Activated CD8-positive, alpha-beta memory T cell treated with anti-CD3 and anti-CD28 coated beads, Interleukin-2, amount 50 U/mL, for 24 hours (primary cell): ENCODE measurements around the gene RBM4.
"Not testable (repeated sequence)": the region's sequence is repeated elsewhere in the genome, so short reads cannot be mapped to it uniquely, and the experiment has no call there.

Source experiments
- DNase-seq: peaks from one replicate; pipeline ENCODE4 v3.0.0-alpha.2; 2020; ENCODE audit errors: extremely low read depth

The RBM4 gene

DNA sequence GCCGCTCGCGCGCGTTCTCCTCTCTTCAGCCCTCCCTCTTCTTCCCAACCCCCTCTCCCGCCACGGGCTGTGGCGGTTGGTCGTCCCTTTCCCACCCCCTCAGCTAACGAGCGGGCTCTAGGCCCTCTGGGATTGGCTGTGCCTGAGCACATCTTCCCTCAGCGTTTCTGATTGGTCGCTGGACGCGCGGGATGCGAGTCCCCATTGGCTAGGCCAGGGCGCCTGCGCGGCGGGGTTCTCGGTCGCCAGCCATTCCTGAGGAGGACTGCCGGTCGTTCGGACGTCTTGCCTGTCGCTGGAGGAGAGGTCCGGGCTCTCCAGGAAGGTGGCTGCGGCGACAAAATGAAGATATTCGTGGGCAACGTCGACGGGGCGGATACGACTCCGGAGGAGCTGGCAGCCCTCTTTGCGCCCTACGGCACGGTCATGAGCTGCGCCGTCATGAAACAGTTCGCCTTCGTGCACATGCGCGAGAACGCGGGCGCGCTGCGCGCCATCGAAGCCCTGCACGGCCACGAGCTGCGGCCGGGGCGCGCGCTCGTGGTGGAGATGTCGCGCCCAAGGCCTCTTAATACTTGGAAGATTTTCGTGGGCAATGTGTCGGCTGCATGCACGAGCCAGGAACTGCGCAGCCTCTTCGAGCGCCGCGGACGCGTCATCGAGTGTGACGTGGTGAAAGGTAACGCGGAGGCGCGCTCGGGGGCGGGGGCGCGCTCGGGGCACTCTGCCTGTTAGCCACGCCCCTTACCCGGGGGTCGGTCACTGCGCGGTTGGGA lies 21.9 kb upstream of the RBM4 start, which contains the start of gene RBM14:
RBM14 (plus strand) TSS at position 252 of the 776 bp plus-strand sequence; CDS start at position 343, 91 bp downstream.
- DNase-seq, result peak; percentile 95

DNA sequence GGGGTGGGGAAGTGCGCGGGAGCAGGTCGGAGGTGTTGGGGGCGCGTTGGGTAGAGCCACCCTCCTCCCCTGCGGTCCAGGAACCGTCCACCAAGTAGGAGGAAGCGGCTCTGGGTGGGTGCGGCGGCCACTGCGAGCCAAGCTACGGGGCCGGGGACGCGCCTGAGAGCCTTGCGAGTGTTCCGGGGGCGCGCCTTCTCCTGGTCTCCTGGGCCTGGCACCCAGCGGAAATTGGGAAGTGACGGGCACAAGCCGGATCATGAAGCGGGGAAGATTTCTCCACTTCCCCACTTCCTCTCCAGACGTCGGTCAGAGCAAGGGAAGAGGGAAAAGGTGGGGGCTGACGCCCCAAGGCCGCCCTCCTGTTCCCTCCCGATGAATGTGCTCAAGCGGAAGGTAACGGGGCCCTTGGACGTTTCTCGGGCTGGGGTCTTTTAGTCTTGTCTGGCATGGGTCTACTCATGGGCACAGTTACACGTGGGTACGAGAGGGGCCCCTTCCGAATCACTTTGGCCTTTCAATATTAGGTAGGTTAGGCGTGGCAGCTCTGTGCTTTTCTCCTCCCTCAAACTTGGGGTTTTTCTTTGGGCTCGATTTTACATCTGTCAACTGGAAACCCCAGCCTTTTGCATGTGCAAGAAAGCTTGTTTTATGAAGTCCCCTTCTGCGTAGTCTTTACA lies 21.2 kb upstream of the RBM4 start:
- DNase-seq, result no peak

GRCh38 chr11:66619080-66619554 lies 19.4 kb upstream of the RBM4 start:
- DNase-seq, result no peak

DNA sequence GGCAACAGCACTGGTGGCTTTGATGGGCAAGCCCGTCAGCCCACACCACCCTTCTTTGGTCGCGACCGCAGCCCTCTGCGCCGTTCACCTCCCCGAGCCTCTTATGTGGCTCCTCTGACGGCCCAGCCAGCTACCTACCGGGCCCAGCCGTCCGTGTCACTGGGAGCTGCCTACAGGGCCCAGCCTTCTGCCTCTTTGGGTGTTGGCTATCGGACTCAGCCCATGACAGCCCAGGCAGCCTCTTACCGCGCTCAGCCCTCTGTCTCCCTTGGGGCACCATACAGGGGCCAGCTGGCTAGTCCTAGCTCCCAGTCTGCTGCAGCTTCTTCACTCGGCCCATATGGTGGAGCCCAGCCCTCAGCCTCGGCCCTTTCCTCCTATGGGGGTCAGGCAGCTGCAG lies 14.1 kb upstream of the RBM4 start:
- DNase-seq, result no peak

DNA sequence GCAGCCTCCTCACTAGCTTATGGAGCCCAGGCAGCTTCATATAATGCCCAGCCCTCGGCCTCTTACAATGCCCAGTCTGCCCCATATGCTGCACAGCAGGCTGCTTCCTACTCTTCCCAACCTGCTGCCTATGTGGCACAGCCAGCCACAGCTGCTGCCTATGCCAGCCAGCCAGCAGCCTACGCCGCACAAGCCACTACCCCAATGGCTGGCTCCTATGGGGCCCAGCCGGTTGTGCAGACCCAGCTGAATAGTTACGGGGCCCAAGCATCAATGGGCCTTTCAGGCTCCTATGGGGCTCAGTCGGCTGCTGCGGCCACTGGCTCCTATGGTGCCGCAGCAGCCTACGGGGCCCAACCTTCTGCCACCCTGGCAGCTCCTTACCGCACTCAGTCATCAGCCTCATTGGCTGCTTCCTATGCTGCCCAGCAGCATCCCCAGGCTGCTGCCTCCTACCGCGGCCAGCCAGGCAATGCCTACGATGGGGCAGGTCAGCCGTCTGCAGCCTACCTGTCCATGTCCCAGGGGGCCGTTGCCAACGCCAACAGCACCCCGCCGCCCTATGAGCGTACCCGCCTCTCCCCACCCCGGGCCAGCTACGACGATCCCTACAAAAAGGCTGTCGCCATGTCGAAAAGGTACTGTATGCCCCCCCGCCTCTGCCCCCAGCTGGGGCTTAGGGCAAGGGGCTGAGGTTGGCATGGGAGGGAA lies 13.3 kb upstream of the RBM4 start:
- DNase-seq, result no peak

DNA sequence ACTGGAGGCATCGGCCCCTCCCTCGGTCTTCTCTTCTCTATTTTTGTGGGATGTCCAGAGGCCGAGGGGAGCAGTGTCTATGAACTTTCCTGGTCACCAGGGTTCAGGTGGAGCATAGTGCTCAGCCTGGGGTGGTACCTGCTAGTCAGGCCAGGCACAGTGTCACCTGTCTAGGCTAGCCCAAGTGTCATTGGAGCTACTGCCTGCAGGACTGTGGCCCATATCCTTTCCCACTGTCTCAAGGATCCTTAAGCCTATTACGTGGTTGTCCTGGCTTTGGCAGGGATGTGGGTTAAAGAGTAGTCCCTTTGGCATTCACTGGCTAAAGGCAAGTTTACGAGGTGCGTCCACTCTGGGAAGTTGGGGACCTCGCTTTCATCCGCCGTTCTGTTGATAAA lies 12.8 kb upstream of the RBM4 start:
- DNase-seq, result no peak

GRCh38 chr11:66626382-66626781 lies 12.1 kb upstream of the RBM4 start:
- DNase-seq, result no peak

- DNase-seq, result no peak
Measured at GRCh38 chr11:66626926-66627325, 11.6 kb upstream of the RBM4 start.

DNA sequence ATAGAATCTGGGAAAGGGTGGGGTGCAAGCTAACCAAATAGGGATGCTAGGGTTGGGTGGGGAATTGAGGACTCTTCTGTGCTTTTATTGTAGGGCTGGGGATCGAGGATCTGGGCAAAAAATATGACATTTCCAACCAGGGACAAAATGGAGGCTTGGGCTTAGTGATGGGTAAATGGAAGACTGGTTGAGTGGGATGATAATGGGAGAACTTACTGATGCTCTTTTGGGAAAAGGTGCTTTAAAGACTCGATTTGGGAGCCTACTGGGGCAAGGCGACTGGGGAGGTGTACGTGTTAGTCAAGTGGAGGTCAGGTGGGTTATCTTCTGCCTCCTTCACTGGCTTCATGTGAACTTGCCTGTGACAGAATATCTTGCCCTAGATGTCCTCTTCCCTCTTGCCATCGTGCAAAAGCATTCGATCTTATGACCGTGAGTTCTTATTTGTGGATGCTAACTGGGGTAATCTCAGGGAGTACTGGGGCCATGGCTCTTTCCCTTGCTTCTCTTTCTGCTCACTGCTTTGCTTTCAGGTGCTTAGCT lies 10.4 kb upstream of the RBM4 start:
- DNase-seq, result no peak

DNA sequence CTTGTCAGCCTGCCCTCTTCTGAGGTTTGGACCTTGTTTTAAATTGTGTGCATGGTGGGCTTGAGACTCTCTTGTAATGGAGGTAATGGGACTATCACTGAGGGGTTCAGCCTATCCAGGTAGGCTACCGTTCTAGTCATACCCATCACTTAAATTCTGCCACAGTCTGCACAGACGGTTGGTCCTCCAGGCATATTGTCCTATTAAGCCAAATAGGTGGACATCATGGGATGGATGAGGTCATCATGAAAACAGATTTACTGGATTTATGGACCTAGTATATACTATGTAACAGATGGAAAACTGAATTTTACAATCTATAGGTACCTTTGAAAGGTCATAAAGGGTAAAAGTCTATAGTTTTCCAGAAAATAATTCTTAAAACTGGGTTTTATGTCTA lies 9.1 kb upstream of the RBM4 start:
- no peak for DNase-seq

GRCh38 chr11:66631883-66632282 lies 6.6 kb upstream of the RBM4 start:
- no peak for DNase-seq

GRCh38 chr11:66632952-66633351 lies 5.6 kb upstream of the RBM4 start:
- DNase-seq, result no peak

DNA sequence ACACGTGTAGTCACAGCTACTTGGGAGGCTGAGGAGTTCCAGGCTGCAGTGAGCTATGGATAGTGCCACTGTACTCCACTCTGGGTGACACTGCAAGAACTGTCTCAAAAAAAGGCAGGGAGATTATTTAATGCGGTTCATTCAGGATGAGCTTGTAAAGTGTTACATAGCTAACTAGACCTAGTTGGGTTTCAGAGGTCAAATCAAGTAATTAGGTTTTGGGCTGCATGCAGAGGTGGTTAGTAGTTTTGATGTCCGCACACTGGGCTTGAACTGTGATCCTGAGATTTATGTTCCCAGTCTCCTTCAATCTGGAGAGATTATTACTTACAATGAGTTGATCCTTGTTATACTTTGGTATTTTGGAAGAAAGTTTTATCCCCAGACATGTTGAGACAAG lies 2.1 kb upstream of the RBM4 start:
- DNase-seq, result no peak

- no peak for DNase-seq
Measured at GRCh38 chr11:66637557-66638176, 836 bp upstream of the RBM4 start.

GRCh38 chr11:66639066-66639813 lies 737 bp downstream of the RBM4 start:
- no peak for DNase-seq

GRCh38 chr11:66639814-66640340 lies 1.4 kb downstream of the RBM4 start:
- DNase-seq, result not testable (repeated sequence)

- DNase-seq, result no peak
Measured at GRCh38 chr11:66641834-66642233, 3.3 kb downstream of the RBM4 start.

GRCh38 chr11:66643745-66644437 lies 5.4 kb downstream of the RBM4 start:
- no peak for DNase-seq

GRCh38 chr11:66646828-66647227 lies 8.3 kb downstream of the RBM4 start:
- DNase-seq, result no peak

GRCh38 chr11:66649903-66650302 lies 11.4 kb downstream of the RBM4 start:
- DNase-seq, result no peak
